Loucy (cell line): ENCODE data around the gene LUZP2.

Source experiments
- H2AFZ ChIP-seq: fragments of 200-600 bp; sonication (generic); 2 replicates; pipeline ENCODE4 v1.6.0; 2016; ENCODE audit warnings: antibody characterized with exemption, mild to moderate bottlenecking, low read length, moderate library complexity
- H3F3A ChIP-seq: fragments of 200-600 bp; 2 replicates; pipeline ENCODE4 v1.6.0; 2016; ENCODE audit warnings: antibody characterized with exemption, low read depth, mild to moderate bottlenecking
- H3K27me3 ChIP-seq: fragments of 200-600 bp; sonication (generic); 2 replicates; pipeline ENCODE4 v1.6.1; 2014; ENCODE audit warnings: low read length, mild to moderate bottlenecking; ENCODE audit not compliant: insufficient read depth, poor library complexity, severe bottlenecking
- H3K36me3 ChIP-seq: fragments of 200-600 bp; sonication (generic); 2 replicates; pipeline ENCODE4 v1.6.1; 2016; ENCODE audit warnings: low read length; ENCODE audit not compliant: insufficient read depth
- H3K4me1 ChIP-seq: fragments of 200-600 bp; sonication (generic); 2 replicates; pipeline ENCODE4 v1.5.1; 2014; ENCODE audit warnings: low read length, mild to moderate bottlenecking; ENCODE audit not compliant: insufficient read depth, poor library complexity, severe bottlenecking
- H3K4me2 ChIP-seq: fragments of 200-600 bp; sonication (generic); 2 replicates; pipeline ENCODE4 v1.6.0; 2014; ENCODE audit warnings: antibody characterized with exemption, low read length, low read depth, mild to moderate bottlenecking; ENCODE audit not compliant: poor library complexity, severe bottlenecking
- H3K4me3 ChIP-seq: fragments of 200-600 bp; sonication (generic); 2 replicates; pipeline ENCODE4 v1.5.1; 2014; ENCODE audit warnings: low read length, mild to moderate bottlenecking, mixed read lengths; ENCODE audit not compliant: poor library complexity, severe bottlenecking
- H3K79me2 ChIP-seq: fragments of 200-600 bp; sonication (generic); 2 replicates; pipeline ENCODE4 v1.6.1; 2014; ENCODE audit warnings: low read length; ENCODE audit not compliant: insufficient read depth
- H3K9ac ChIP-seq: fragments of 200-600 bp; sonication (generic); 2 replicates; pipeline ENCODE4 v1.6.0; 2014; ENCODE audit warnings: mild to moderate bottlenecking, low read depth, low read length, moderate library complexity; ENCODE audit not compliant: poor library complexity, severe bottlenecking
- H3K9me2 ChIP-seq: fragments of 200-600 bp; sonication (generic); replicated peaks from 2 replicates; pipeline ENCODE4 v1.6.1; 2016; ENCODE audit warnings: low read depth, low read length, mixed read lengths
- H3K9me3 ChIP-seq: fragments of 200-600 bp; sonication (generic); 2 replicates; pipeline ENCODE4 v1.6.1; 2014; ENCODE audit warnings: mild to moderate bottlenecking, antibody characterized with exemption, low read length, low read depth; ENCODE audit not compliant: insufficient read depth
- H4K20me1 ChIP-seq: fragments of 200-600 bp; sonication (generic); 2 replicates; pipeline ENCODE4 v1.6.0; 2014; ENCODE audit warnings: antibody characterized with exemption, low read length, mild to moderate bottlenecking; ENCODE audit not compliant: insufficient read depth, poor library complexity, severe bottlenecking
- EZH2phosphoT487 ChIP-seq: fragments of 200-600 bp; IDR thresholded peaks from 2 replicates; pipeline ENCODE4 v1.6.1; 2018; ENCODE audit warnings: antibody characterized with exemption, mild to moderate bottlenecking, moderate library complexity, borderline replicate concordance
- TF ChIP-seq, protein P1 (sequence below): fragments of 200-600 bp; sonication (generic); conservative IDR thresholded peaks from 2 replicates; pipeline ENCODE4 v1.5.1; 2014; ENCODE audit warnings: mild to moderate bottlenecking, antibody characterized with exemption, low read length

LUZP2 gene

DNA sequence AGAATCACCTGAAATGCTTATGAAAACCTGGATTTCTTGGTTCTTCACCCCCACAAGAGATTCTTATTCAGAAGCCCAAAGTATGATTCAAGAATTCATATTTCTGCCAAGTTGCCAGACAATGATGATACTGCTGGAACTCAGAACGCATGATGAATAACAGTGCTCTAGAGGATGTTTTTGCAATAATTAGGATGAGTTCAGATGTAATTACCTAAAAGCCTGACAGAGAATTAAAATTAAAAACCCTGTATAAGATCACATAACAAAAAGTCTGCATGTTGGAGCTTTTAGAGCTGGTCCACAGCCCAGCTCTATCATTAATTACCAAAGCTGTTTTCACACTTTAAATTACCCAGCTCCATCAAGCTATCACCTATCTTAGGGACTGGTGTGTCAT is 211.8 kb downstream of the LUZP2 start:
- H3K9me3 ChIP-seq: no peaks in the 10 kb centered on the region
- H3K4me1 ChIP-seq: no peaks in the 10 kb centered on the region
- no peaks in the 10 kb centered on the region for H3K36me3 ChIP-seq
- no peaks in the 10 kb centered on the region for H3K27me3 ChIP-seq
- H2AFZ ChIP-seq: no peak overlapping the region
- H4K20me1 ChIP-seq: no peaks in the 10 kb centered on the region
- no peak overlapping the region for H3K9ac ChIP-seq
- H3K4me3 ChIP-seq: no peak overlapping the region
- TF ChIP-seq EZH2phosphoT487: no peak
- H3K4me2 ChIP-seq: no peak overlapping the region
- H3F3A ChIP-seq: no peaks in the 10 kb centered on the region
- no peaks in the 10 kb centered on the region for H3K9me2 ChIP-seq
- no peaks in the 10 kb centered on the region for H3K79me2 ChIP-seq

DNA sequence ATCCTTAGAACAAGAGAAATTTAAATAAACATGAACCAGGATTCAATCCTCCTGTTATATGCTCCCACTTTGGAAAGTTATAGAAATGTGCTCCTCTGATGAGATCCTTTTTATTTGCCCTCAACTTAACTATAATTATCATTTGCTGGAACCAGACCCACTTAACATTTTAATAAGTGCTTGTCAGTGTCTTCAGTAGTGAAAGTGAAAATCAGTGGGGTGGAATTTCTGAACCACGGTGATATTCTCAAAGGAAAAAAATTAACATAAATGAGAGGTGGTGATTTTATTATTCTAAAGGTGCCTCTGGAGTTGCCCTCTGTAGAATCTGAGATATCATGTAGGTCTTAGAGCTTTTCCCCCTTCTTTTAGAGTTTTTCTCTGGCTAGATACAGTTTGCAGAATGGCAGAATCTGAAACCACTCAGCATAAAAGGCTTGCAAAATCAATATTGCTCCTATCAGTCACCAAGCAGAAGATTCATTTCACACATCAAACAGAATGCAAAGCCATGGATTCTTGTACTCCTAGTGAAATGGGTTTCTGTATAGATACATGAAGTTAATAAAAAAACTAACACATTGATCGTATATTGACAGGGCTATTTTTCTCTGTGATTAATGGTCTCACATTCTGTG is 213.2 kb downstream of the LUZP2 start:
- Histone ChIP-seq H3K4me3 (no peak overlapping the region), H3K9me3 (no peaks in the 10 kb centered on the region), H3K36me3 (no peaks in the 10 kb centered on the region), H4K20me1 (no peaks in the 10 kb centered on the region), H3K9me2 (no peaks in the 10 kb centered on the region), H2AFZ (peak overlapping the region; percentile 33; the same call in 1 of the 2 replicates), H3K79me2 (no peaks in the 10 kb centered on the region), H3K4me1 (no peaks in the 10 kb centered on the region), H3K9ac (no peak overlapping the region), H3F3A (no peaks in the 10 kb centered on the region), H3K4me2 (peak overlapping the region; percentile 16), H3K27me3 (no peaks in the 10 kb centered on the region)
- no peak for TF ChIP-seq EZH2phosphoT487
- TF ChIP-seq, protein P1, sequence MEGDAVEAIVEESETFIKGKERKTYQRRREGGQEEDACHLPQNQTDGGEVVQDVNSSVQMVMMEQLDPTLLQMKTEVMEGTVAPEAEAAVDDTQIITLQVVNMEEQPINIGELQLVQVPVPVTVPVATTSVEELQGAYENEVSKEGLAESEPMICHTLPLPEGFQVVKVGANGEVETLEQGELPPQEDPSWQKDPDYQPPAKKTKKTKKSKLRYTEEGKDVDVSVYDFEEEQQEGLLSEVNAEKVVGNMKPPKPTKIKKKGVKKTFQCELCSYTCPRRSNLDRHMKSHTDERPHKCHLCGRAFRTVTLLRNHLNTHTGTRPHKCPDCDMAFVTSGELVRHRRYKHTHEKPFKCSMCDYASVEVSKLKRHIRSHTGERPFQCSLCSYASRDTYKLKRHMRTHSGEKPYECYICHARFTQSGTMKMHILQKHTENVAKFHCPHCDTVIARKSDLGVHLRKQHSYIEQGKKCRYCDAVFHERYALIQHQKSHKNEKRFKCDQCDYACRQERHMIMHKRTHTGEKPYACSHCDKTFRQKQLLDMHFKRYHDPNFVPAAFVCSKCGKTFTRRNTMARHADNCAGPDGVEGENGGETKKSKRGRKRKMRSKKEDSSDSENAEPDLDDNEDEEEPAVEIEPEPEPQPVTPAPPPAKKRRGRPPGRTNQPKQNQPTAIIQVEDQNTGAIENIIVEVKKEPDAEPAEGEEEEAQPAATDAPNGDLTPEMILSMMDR: no peak

DNA sequence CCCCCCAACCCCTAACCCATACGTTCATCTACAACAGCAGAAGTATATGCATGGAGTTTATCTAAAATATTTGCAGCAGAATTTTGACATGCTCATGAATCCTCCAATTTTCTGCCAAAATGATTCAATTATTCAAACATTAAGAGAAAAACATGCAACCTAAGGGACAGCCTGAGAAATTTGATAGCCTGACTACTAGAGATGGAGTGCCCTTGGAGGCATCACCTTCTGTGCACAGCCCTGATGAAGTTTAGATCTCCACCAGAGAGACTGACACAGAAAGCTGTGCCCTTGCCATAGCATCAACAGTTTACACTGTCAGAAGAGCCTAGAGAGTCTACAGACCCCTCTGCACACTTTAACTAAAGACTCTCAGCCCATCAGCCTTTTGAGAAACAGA is 217.7 kb downstream of the LUZP2 start:
- Histone ChIP-seq H3K9me2 (no peaks in the 10 kb centered on the region), H3K27me3 (no peaks in the 10 kb centered on the region), H3K4me1 (no peaks in the 10 kb centered on the region), H3K4me2 (no peak overlapping the region), H3K36me3 (no peaks in the 10 kb centered on the region), H4K20me1 (no peaks in the 10 kb centered on the region), H3K9me3 (no peaks in the 10 kb centered on the region), H3K79me2 (no peaks in the 10 kb centered on the region), H3F3A (no peaks in the 10 kb centered on the region), H2AFZ (no peak overlapping the region), H3K9ac (no peak overlapping the region), H3K4me3 (no peak overlapping the region)
- no peak for TF ChIP-seq EZH2phosphoT487
- TF ChIP-seq, protein P1: no peak

DNA sequence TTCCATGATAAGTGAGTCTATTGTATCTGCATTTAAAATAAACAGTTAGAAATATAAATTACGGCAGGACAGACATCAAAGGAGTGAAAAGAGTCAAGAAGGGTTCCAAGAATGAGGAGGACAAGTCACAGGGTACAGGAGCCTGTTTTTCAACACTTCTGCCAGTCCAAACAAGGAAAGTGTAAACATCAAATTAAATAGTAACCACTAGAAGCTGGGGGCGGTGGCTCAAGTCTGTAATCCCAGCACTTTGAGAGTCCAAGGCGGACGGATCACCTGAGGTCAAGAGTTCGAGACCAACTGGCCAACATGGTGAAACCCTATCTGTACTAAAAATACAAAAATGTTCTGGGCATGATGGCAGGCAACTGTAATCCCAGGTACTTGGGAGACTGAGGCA is 219.6 kb downstream of the LUZP2 start:
- Histone ChIP-seq H3K9ac (no peak overlapping the region), H4K20me1 (no peaks in the 10 kb centered on the region), H3K9me2 (no peaks in the 10 kb centered on the region), H3K79me2 (no peaks in the 10 kb centered on the region), H3K9me3 (no peaks in the 10 kb centered on the region), H2AFZ (no peak overlapping the region), H3K27me3 (no peaks in the 10 kb centered on the region), H3K4me1 (no peaks in the 10 kb centered on the region), H3K4me3 (no peak overlapping the region), H3K4me2 (no peak overlapping the region), H3F3A (no peaks in the 10 kb centered on the region), H3K36me3 (no peaks in the 10 kb centered on the region)
- TF ChIP-seq EZH2phosphoT487: no peak
- TF ChIP-seq, protein P1: no peak
